Upper lobe of left lung (tissue), 6 donors: ENCODE measurements around the gene SGPL1. TPM values are rescaled to one million over a fixed set of nuclear protein-coding genes. Genes with fewer than 3 reads are reported as not detected.

Source experiments
- ATAC-seq, 2 donors: fragments of 200-7000 bp; cut with Tn5 transposase; one replicate each; pipeline ENCODE4 v1.9.1; 2022; ENCODE audit warnings: mild to moderate bottlenecking in 2 of 2, moderate library complexity in 2 of 2; ENCODE audit not compliant: low FRiP score in 2 of 2
- DNase-seq, 2 donors: peaks; one replicate each; pipeline ENCODE4 v3.0.0-alpha.2; 2019 to 2020
- H3K27ac ChIP-seq, 4 donors: fragments of 200-600 bp; sonication (generic); one replicate each; pipeline ENCODE4 v1.5.1; 2016 to 2019
- H3K27me3 ChIP-seq, 4 donors: fragments of 200-600 bp; sonication (generic); one replicate each; pipeline ENCODE4 v1.5.1; 2017 to 2019
- H3K36me3 ChIP-seq, 4 donors: fragments of 200-600 bp; sonication (generic); one replicate each; pipeline ENCODE4 v1.5.1; 2016 to 2019
- H3K4me1 ChIP-seq, 4 donors: fragments of 200-600 bp; sonication (generic); one replicate each; pipeline ENCODE4 v1.5.1; 2018 to 2019
- H3K4me3 ChIP-seq, 4 donors: fragments of 200-600 bp; sonication (generic); one replicate each; pipeline ENCODE4 v1.5.1; 2017 to 2019; ENCODE audit warnings: mild to moderate bottlenecking in 2 of 4, moderate library complexity in 1 of 4
- H3K9me3 ChIP-seq, 4 donors: fragments of 200-600 bp; sonication (generic); one replicate each; pipeline ENCODE4 v1.5.1; 2018 to 2019
- EP300 ChIP-seq, 4 donors: sonication (generic); formaldehyde crosslinking; IDR thresholded peaks; one replicate each; pipeline ENCODE4 v1.5.1; 2017; ENCODE audit warnings: antibody characterized with exemption in 4 of 4, control low read depth in 2 of 4
- POLR2A ChIP-seq, 4 donors: fragments of 450-650 bp; IDR thresholded peaks; one replicate each; pipeline ENCODE4 v1.5.1; 2016 to 2017; ENCODE audit warnings: antibody characterized with exemption in 4 of 4, mild to moderate bottlenecking in 2 of 4
- POLR2AphosphoS5 ChIP-seq, 2 donors: sonication (generic); formaldehyde crosslinking; IDR thresholded peaks; one replicate each; pipeline ENCODE4 v1.5.1; 2017; ENCODE audit warnings: antibody characterized with exemption in 2 of 2
- WGBS, 2 donors: methylation state at CpG; one replicate each; pipeline ENCODE4 v1.1.5; 2017 to 2018; 5-methylcytosine and 5-hydroxymethylcytosine counted together
- total RNA-seq, 6 donors: library from RNA; depleted of rRNA in 4 of 6; stranded (reverse); fragments of >200 nt in 4 of 6; gene quantifications; one replicate each; pipeline versions ENCODE4 v1.1.0 to v1.2.1, GENCODE V29; 2016 to 2021
- TF ChIP-seq, protein P1 (sequence below), 6 experiments: fragments of 450-650 bp in 4 of 6; fragments of 200-600 bp in 2 of 6; sonication (generic) in 2 of 6; IDR thresholded peaks; one replicate each; pipeline ENCODE4 v1.5.1; 2016 to 2019; ENCODE audit warnings: antibody characterized with exemption in 6 of 6
- donor health status: DM: no; HTN: no; CAD: no; lungs with moderate emphysema.
- donor health status: DM: no; HTN: yes; CAD: no; lungs with severe emphysema.

The SGPL1 gene
- total RNA-seq, 6 donors from 2014 or later: 18.4 to 43.8 (median 30.4) TPM

DNA sequence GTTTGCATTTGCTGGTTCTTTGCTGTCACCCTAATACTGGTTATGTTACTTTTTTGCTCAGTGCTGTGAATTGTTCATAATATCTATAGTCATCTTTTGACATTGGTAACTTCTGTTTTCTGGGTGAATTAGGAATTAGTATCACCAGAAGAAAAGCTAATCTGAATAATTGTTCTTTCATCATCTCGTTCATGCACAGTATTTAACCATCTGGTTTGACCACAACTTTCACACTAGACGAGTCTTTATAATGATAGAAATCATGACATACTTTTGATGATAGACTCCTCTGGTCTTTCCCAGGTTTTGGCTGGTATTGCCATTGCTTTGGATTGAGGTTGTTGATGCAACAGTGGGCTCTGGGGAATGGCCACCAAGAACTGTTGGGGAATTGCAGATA lies 25.1 kb downstream of the SGPL1 start:
- TF ChIP-seq POLR2A (IDR thresholded peaks at IDR 0.05) (no peak), POLR2AphosphoS5 (IDR thresholded peaks at IDR 0.05) (no peak), EP300 (IDR thresholded peaks at IDR 0.05) (no peak)
- TF ChIP-seq, protein P1, sequence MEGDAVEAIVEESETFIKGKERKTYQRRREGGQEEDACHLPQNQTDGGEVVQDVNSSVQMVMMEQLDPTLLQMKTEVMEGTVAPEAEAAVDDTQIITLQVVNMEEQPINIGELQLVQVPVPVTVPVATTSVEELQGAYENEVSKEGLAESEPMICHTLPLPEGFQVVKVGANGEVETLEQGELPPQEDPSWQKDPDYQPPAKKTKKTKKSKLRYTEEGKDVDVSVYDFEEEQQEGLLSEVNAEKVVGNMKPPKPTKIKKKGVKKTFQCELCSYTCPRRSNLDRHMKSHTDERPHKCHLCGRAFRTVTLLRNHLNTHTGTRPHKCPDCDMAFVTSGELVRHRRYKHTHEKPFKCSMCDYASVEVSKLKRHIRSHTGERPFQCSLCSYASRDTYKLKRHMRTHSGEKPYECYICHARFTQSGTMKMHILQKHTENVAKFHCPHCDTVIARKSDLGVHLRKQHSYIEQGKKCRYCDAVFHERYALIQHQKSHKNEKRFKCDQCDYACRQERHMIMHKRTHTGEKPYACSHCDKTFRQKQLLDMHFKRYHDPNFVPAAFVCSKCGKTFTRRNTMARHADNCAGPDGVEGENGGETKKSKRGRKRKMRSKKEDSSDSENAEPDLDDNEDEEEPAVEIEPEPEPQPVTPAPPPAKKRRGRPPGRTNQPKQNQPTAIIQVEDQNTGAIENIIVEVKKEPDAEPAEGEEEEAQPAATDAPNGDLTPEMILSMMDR (IDR thresholded peaks at IDR 0.05): no peak
- H3K4me3 ChIP-seq: no peak overlapping the region
- no peaks in the 10 kb centered on the region for H3K27me3 ChIP-seq
- no peak overlapping the region for H3K27ac ChIP-seq
- no peaks in the 10 kb centered on the region for H3K9me3 ChIP-seq
- ATAC-seq (no peak), DNase-seq (no peak)
- H3K36me3 ChIP-seq: peaks cover 0 to 11% (median 2%) of the 10 kb centered on the region in 4 donors
- peaks cover 0 to 17% (median 7%) of the 10 kb centered on the region in 4 donors for H3K4me1 ChIP-seq
- whole genome bisulfite sequencing, 2 donors: 77 to 79% methylated on average over 2 of the region's 2 CpGs

DNA sequence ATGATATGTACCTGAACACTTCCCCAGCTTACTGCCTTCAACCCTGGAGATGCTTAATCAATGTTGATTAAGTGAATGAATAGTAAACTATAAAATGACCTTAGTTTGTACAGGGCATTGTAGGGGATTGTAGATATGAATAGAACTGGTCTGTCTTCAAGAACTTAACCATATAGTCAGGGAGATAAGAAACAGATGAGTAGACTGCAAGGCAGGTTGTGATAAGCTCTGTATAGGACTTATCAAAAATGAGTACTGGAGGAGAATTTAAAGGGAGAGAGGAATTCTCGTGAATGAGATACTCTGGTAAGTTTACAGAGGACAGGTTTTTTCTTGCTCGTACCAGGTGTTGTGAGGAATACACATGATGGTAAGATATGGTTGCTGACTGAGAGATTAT lies 27.6 kb downstream of the SGPL1 start:
- WGBS, 2 donors: 66 to 85% methylated on average over 2 of the region's 2 CpGs
- ATAC-seq (no peak), DNase-seq (no peak)
- Histone ChIP-seq H3K27ac (no peak overlapping the region), H3K9me3 (no peaks in the 10 kb centered on the region), H3K36me3 (peaks cover 0 to 19% (median 2%) of the 10 kb centered on the region in 4 donors), H3K27me3 (no peaks in the 10 kb centered on the region), H3K4me1 (peaks cover 0 to 9% (median 5%) of the 10 kb centered on the region in 4 donors), H3K4me3 (no peak overlapping the region)
- TF ChIP-seq POLR2A (IDR thresholded peaks at IDR 0.05) (no peak), POLR2AphosphoS5 (IDR thresholded peaks at IDR 0.05) (no peak), EP300 (IDR thresholded peaks at IDR 0.05) (no peak)
- TF ChIP-seq, protein P1 (IDR thresholded peaks at IDR 0.05): no peak

DNA sequence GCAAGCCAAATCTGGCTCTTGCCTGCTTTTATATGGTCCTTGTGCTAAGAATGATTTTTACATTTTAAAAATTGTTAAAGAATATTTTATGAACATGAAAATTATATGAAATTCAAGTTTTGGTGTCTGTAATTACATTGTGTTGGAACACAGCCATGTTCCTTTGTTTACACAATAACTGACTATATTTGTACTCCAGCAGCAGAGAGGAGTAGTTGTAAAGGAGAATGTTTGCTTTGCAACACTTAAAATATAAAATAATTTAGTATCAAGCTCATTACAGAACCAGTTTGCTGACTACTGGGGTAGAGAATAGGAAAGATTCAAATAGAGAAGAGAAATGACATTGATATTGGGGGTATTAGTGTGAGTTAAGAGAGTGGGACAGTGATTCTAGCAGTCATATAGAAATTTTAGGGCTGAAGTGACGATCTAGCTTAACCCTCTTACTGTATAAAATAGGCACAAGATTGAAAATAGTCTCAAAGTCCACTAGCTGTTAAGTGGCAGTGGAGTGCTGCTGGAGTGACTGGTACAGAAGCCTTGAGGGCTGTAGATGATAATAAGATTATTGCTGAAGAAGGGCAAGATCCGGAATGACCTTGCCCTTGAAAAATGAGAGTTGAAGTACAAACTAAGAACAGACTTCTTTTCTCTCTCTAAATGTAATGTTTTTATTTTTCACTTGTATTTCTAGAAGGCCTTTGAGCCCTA lies 28.2 kb downstream of the SGPL1 start:
- WGBS, 2 donors: 65 to 80% methylated on average over 2 of the region's 2 CpGs
- Histone ChIP-seq H3K4me1 (peaks cover 0 to 9% (median 5%) of the 10 kb centered on the region in 4 donors), H3K36me3 (peaks cover 0 to 21% (median 2%) of the 10 kb centered on the region in 4 donors), H3K4me3 (no peak overlapping the region), H3K27ac (no peak overlapping the region), H3K27me3 (no peaks in the 10 kb centered on the region), H3K9me3 (no peaks in the 10 kb centered on the region)
- no peak for TF ChIP-seq POLR2A (IDR thresholded peaks at IDR 0.05)
- TF ChIP-seq, protein P1 (IDR thresholded peaks at IDR 0.05): no peak
- TF ChIP-seq EP300 (IDR thresholded peaks at IDR 0.05): no peak
- no peak for TF ChIP-seq POLR2AphosphoS5 (IDR thresholded peaks at IDR 0.05)
- ATAC-seq: no peak
- DNase-seq: no peak

DNA sequence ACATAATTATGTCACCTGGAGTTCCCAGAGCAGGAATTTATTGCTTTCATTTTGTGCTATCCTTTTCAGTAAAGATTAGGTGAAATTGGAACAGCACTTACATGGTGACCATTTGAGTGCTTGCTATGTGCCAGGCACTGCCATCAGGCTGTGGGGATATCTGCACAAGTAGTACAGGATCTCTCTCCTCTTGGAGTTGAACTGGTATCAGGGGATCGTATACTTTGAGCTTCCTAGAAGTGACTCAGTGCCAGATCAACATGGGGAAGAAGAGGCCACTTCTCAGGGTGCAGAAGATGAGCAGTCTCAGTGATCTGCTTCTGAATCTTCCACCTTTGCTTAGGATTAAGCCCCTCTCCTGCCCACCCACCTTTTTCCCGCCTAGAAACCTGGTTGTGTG lies 29.5 kb downstream of the SGPL1 start:
- ATAC-seq: no peak
- 92 to 98% methylated on average over 2 of the region's 2 CpGs for WGBS, 2 donors

More for the DNA sequence above, 29.5 kb downstream of the SGPL1 start:
- DNase-seq: no peak
- TF ChIP-seq POLR2A (IDR thresholded peaks at IDR 0.05) (no peak), POLR2AphosphoS5 (IDR thresholded peaks at IDR 0.05) (no peak), EP300 (IDR thresholded peaks at IDR 0.05) (no peak)
- TF ChIP-seq, protein P1 (IDR thresholded peaks at IDR 0.05): no peak
- H3K4me3 ChIP-seq: no peak overlapping the region
- H3K36me3 ChIP-seq: peaks cover 0 to 26% (median 2%) of the 10 kb centered on the region in 4 donors
- no peaks in the 10 kb centered on the region for H3K9me3 ChIP-seq
- no peaks in the 10 kb centered on the region for H3K27me3 ChIP-seq
- H3K4me1 ChIP-seq: peaks cover 0 to 9% (median 5%) of the 10 kb centered on the region in 4 donors
- H3K27ac ChIP-seq: no peak overlapping the region
